ENCODE results near the gene MCUB.
A peak's percentile ranks its signal among the peaks of the same experiment; 100 is the strongest.

The MCUB gene

GRCh38 chr4:109560687-109561461, 828 bp downstream of the MCUB start:
- TF ChIP-seq ZNF274 (IDR thresholded peaks at IDR 0.05; ENCODE audit: low read depth, low read length) (no peak), YY1 (IDR thresholded peaks at IDR 0.05; ENCODE audit: insufficient read depth, insufficient read length) (no peak), SUZ12 (IDR thresholded peaks at IDR 0.05; ENCODE audit: extremely low read depth, insufficient read depth, insufficient read length) (no peak)

GRCh38 chr4:109562457-109563239, 2.6 kb downstream of the MCUB start:
- no peak overlapping the region for H3K4me3 ChIP-seq (ENCODE audit: insufficient read length, low read depth)
- no peak overlapping the region for H3K9ac ChIP-seq (ENCODE audit: insufficient read length, low read depth)
- TF ChIP-seq ZNF274 (IDR thresholded peaks at IDR 0.05; ENCODE audit: low read depth, low read length) (no peak), YY1 (IDR thresholded peaks at IDR 0.05; ENCODE audit: insufficient read depth, insufficient read length) (no peak), SUZ12 (IDR thresholded peaks at IDR 0.05; ENCODE audit: extremely low read depth, insufficient read depth, insufficient read length) (no peak)
- H3K9me3 ChIP-seq (ENCODE audit: insufficient read depth, low read length), result peaks cover 6% of the 10 kb centered on the region; the same call in 1 of the 2 replicates
- no peaks in the 10 kb centered on the region for H3K36me3 ChIP-seq (ENCODE audit: insufficient read depth, insufficient read length, low read length)
- H3K27me3 ChIP-seq (ENCODE audit: insufficient read depth, insufficient read length), result peaks cover 15% of the 10 kb centered on the region
- DNase-seq (ENCODE audit: low read depth, low spot score), result no peak
- H3K4me1 ChIP-seq (ENCODE audit: insufficient read depth, insufficient read length), result no peaks in the 10 kb centered on the region

More at GRCh38 chr4:109560687-109561461, 828 bp downstream of the MCUB start:
- peak overlapping the region; percentile 65 for H3K4me3 ChIP-seq (ENCODE audit: insufficient read length, low read depth)
- H3K36me3 ChIP-seq (ENCODE audit: insufficient read depth, insufficient read length, low read length), result no peaks in the 10 kb centered on the region
- H3K9ac ChIP-seq (ENCODE audit: insufficient read length, low read depth), result peak overlapping the region; percentile 83
- H3K4me1 ChIP-seq (ENCODE audit: insufficient read depth, insufficient read length), result no peaks in the 10 kb centered on the region
- H3K9me3 ChIP-seq (ENCODE audit: insufficient read depth, low read length), result peaks cover 13% of the 10 kb centered on the region; the same call in 1 of the 2 replicates
- H3K27me3 ChIP-seq (ENCODE audit: insufficient read depth, insufficient read length), result peaks cover 15% of the 10 kb centered on the region
- no peak for DNase-seq (ENCODE audit: low read depth, low spot score)

GRCh38 chr4:109571494-109571893, 11.4 kb downstream of the MCUB start:
- no peak for DNase-seq (ENCODE audit: low read depth, low spot score)
- no peaks in the 10 kb centered on the region for H3K36me3 ChIP-seq (ENCODE audit: insufficient read depth, insufficient read length, low read length)
- H3K4me1 ChIP-seq (ENCODE audit: insufficient read depth, insufficient read length), result no peaks in the 10 kb centered on the region

DNA sequence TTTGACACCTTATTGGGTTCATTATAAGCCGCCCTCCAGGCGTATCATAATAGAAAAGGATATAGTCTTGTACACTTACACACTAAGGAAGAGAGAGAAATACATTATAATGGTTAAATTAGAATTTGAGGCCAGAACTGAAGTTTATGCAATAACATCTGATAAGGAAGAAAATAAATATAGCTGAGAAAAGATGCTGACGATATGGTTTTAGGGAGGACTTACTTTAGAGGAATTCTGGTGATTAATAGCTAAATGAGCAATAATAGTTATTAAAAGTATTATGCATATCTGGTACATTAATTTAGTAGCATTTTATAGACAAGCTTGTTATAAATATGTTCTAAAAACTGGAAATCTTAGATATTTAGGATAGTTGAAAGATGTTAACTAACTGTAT, 12.1 kb downstream of the MCUB start:
- no peaks in the 10 kb centered on the region for H3K4me1 ChIP-seq (ENCODE audit: insufficient read depth, insufficient read length)
- no peak for DNase-seq (ENCODE audit: low read depth, low spot score)
- H3K9me3 ChIP-seq (ENCODE audit: insufficient read depth, low read length), result no peaks in the 10 kb centered on the region
- H3K27me3 ChIP-seq (ENCODE audit: insufficient read depth, insufficient read length), result no peaks in the 10 kb centered on the region
- no peak overlapping the region for H3K4me3 ChIP-seq (ENCODE audit: insufficient read length, low read depth)
- H3K9ac ChIP-seq (ENCODE audit: insufficient read length, low read depth), result no peak overlapping the region
- no peaks in the 10 kb centered on the region for H3K36me3 ChIP-seq (ENCODE audit: insufficient read depth, insufficient read length, low read length)
- TF ChIP-seq SUZ12 (IDR thresholded peaks at IDR 0.05; ENCODE audit: extremely low read depth, insufficient read depth, insufficient read length) (no peak), YY1 (IDR thresholded peaks at IDR 0.05; ENCODE audit: insufficient read depth, insufficient read length) (no peak), ZNF274 (IDR thresholded peaks at IDR 0.05; ENCODE audit: low read depth, low read length) (no peak)

More at GRCh38 chr4:109571494-109571893, 11.4 kb downstream of the MCUB start:
- no peak for TF ChIP-seq YY1 (IDR thresholded peaks at IDR 0.05; ENCODE audit: insufficient read depth, insufficient read length)
- TF ChIP-seq SUZ12 (IDR thresholded peaks at IDR 0.05; ENCODE audit: extremely low read depth, insufficient read depth, insufficient read length), result no peak
- no peak for TF ChIP-seq ZNF274 (IDR thresholded peaks at IDR 0.05; ENCODE audit: low read depth, low read length)
- Histone ChIP-seq H3K9ac (ENCODE audit: insufficient read length, low read depth) (no peak overlapping the region), H3K4me3 (ENCODE audit: insufficient read length, low read depth) (no peak overlapping the region), H3K9me3 (ENCODE audit: insufficient read depth, low read length) (no peaks in the 10 kb centered on the region), H3K27me3 (ENCODE audit: insufficient read depth, insufficient read length) (no peaks in the 10 kb centered on the region)

- DNase-seq (ENCODE audit: low read depth, low spot score), result no peak
- no peak for TF ChIP-seq ZNF274 (IDR thresholded peaks at IDR 0.05; ENCODE audit: low read depth, low read length)
- TF ChIP-seq SUZ12 (IDR thresholded peaks at IDR 0.05; ENCODE audit: extremely low read depth, insufficient read depth, insufficient read length), result no peak
- TF ChIP-seq YY1 (IDR thresholded peaks at IDR 0.05; ENCODE audit: insufficient read depth, insufficient read length), result no peak
- no peaks in the 10 kb centered on the region for H3K4me1 ChIP-seq (ENCODE audit: insufficient read depth, insufficient read length)
- H3K9me3 ChIP-seq (ENCODE audit: insufficient read depth, low read length), result no peaks in the 10 kb centered on the region
- no peaks in the 10 kb centered on the region for H3K36me3 ChIP-seq (ENCODE audit: insufficient read depth, insufficient read length, low read length)
- H3K27me3 ChIP-seq (ENCODE audit: insufficient read depth, insufficient read length), result no peaks in the 10 kb centered on the region
- no peak overlapping the region for H3K4me3 ChIP-seq (ENCODE audit: insufficient read length, low read depth)
- H3K9ac ChIP-seq (ENCODE audit: insufficient read length, low read depth), result no peak overlapping the region
Observed at GRCh38 chr4:109574443-109574850, 14.4 kb downstream of the MCUB start.

- no peak overlapping the region for H3K4me3 ChIP-seq (ENCODE audit: insufficient read length, low read depth)
- no peaks in the 10 kb centered on the region for H3K4me1 ChIP-seq (ENCODE audit: insufficient read depth, insufficient read length)
- H3K27me3 ChIP-seq (ENCODE audit: insufficient read depth, insufficient read length), result no peaks in the 10 kb centered on the region
- no peak overlapping the region for H3K9ac ChIP-seq (ENCODE audit: insufficient read length, low read depth)
- DNase-seq (ENCODE audit: low read depth, low spot score), result no peak
- H3K9me3 ChIP-seq (ENCODE audit: insufficient read depth, low read length), result no peaks in the 10 kb centered on the region
- H3K36me3 ChIP-seq (ENCODE audit: insufficient read depth, insufficient read length, low read length), result no peaks in the 10 kb centered on the region
- no peak for TF ChIP-seq ZNF274 (IDR thresholded peaks at IDR 0.05; ENCODE audit: low read depth, low read length)
- TF ChIP-seq YY1 (IDR thresholded peaks at IDR 0.05; ENCODE audit: insufficient read depth, insufficient read length), result no peak
- no peak for TF ChIP-seq SUZ12 (IDR thresholded peaks at IDR 0.05; ENCODE audit: extremely low read depth, insufficient read depth, insufficient read length)
Observed at GRCh38 chr4:109574931-109575804, 15.1 kb downstream of the MCUB start.
